Suprapubic skin (tissue), 4 donors: Measurements from ENCODE around the gene CRB1.

Source experiments
- CTCF ChIP-seq, 2 donors: fragments of 200-600 bp in 1 of 2; fragments of 450-650 bp in 1 of 2; sonication (generic) in 1 of 2; IDR thresholded peaks; one replicate each; pipeline ENCODE4 v1.5.1; 2016 to 2019; ENCODE audit warnings: antibody characterized with exemption in 2 of 2, mild to moderate bottlenecking in 1 of 2, moderate library complexity in 1 of 2
- POLR2A ChIP-seq, 2 donors: fragments of 450-650 bp; IDR thresholded peaks; one replicate each; pipeline ENCODE4 v1.6.1; 2017; ENCODE audit warnings: antibody characterized with exemption in 2 of 2, mild to moderate bottlenecking in 2 of 2, moderate library complexity in 2 of 2
- POLR2AphosphoS5 ChIP-seq, 3 donors: sonication (generic); formaldehyde crosslinking; IDR thresholded peaks; one replicate each; pipeline ENCODE4 v1.6.1; 2017; ENCODE audit warnings: antibody characterized with exemption in 3 of 3

- TF ChIP-seq POLR2A (IDR thresholded peaks at IDR 0.05) (no peak), CTCF (IDR thresholded peaks at IDR 0.05) (no peak), POLR2AphosphoS5 (IDR thresholded peaks at IDR 0.05) (no peak)
These were observed 127.0 kb downstream of the CRB1 start for GRCh38 chr1:197394831-197395608.
